ENCODE results near the gene AKT1S1.

Gene AKT1S1

DNA sequence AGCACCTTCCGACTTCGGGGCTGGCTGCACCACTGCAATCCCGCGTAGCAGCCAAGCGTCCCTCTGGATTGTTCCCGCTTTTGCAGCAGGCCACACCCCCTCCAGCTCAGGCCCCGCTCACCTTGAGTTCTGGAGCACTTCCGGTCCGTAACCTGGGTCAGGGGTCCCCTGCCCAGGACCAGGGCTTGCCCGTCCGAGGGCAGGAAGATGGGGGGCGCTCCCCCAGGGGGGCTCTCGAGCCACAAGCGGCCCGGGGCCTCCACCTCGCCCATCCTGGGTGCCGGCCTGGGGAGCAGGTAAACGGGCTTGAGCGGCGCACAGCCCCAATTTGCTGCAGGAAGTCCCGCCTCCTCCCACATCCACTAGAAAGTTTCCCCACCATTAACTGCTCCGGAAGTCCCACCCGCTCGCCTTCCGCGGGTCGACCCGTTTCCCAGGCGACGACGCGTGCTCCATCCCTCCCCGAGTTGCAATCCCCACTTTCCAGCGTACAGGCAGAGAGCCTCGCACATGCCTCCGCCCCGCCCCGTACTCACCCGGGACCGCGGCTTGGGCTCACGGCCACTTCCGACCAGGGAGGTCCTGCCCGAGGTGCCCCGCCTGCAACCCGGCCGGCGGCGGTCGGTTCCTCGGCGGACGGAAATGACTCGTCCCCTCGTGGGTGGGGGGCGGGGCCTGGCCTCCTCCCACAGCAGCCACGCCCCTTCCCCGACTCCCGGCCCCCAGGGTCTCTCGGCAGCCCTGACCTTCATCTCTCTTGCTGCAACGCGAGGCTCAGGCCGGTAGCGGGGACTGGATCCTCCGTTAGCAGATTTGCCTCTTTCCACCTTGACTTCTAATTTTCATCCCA, 10.0 kb downstream of the AKT1S1 start, which contains the start of gene PNKP:
Gene PNKP, minus strand, starts transcription at position 644 of the 850 bp plus-strand sequence. Its CDS starts 372 bp downstream, at position 272.
- DNase-seq, result peak; percentile 84 to 86

DNA sequence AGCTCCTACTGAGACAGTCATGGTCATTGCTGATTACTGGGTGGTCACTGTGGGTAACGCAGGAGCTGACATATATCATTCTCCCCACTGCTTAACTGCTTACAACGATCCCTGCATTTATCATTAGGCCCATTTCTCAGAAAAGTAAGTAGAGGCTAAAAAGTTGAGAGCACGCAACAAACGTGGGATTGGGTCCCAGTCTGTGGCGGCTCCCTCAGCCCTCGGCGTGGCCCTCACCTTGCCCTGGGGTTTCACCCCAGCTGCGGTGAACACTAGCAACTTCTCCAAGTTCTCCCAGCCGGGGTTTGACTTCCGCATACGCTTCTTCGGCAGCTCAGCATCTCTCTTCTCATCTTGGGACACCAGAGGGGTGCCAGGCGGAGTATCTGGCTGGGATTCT, 12.3 kb downstream of the AKT1S1 start:
- no peak for DNase-seq

- no peak for DNase-seq
Measured at GRCh38 chr19:49863935-49864320, 13.2 kb downstream of the AKT1S1 start.

DNA sequence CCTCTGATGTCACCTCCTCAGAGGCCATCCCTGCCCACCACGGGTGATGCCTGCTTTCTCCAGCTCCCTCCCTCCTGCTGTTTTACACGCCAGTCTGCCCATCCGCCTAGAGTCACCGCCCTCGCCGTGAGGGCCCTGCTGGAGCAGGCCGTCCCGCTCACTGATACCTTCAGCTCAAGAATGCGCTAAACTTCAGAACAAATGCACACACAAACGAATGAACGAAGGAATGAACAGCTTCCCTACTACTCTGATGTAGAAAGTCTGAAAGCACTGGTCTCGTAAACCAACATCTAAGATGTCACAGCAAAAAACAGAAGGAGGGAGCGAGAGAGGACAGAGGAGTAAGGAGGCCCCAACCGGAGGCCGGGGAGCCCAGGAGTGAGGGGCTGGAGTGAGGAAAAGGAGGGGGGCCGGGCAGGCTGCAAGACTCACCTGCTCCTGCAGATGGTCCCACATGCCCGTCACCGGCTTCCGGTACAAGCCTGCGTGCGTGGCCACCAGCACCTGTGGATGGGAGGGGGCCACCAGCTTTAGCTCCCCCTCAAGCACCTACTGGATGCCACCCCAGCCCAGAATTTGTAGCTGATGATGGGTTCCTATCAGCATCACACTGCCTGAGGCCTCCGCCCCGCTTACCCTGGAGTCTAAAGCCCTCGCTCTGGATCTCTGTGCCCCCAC, 13.8 kb downstream of the AKT1S1 start:
- no peak for DNase-seq

GRCh38 chr19:49862391-49863253, 14.5 kb downstream of the AKT1S1 start:
- DNase-seq, result no peak

- no peak for DNase-seq
Measured at GRCh38 chr19:49861541-49862378, 15.4 kb downstream of the AKT1S1 start.

GRCh38 chr19:49861107-49861506, 16.0 kb downstream of the AKT1S1 start:
- no peak for DNase-seq

GRCh38 chr19:49860336-49861102, 16.6 kb downstream of the AKT1S1 start:
- DNase-seq, result no peak

GRCh38 chr19:49859682-49860335, 17.3 kb downstream of the AKT1S1 start:
- no peak for DNase-seq

- DNase-seq, result no peak
Measured at GRCh38 chr19:49858088-49858985, 18.8 kb downstream of the AKT1S1 start.

DNA sequence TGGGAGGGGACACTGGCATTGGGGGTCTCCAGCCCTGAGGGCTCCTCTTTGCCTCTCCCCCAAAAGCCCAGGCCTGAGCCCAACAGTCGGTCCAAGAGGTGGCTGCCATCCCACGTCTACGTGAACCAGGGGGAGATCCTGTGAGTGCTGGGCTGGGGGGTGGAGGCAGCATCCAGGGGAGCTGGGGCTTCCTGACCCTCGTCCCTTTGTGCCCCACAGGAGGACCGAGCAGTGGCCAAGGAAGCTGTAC, 19.4 kb downstream of the AKT1S1 start:
- no peak for DNase-seq

DNA sequence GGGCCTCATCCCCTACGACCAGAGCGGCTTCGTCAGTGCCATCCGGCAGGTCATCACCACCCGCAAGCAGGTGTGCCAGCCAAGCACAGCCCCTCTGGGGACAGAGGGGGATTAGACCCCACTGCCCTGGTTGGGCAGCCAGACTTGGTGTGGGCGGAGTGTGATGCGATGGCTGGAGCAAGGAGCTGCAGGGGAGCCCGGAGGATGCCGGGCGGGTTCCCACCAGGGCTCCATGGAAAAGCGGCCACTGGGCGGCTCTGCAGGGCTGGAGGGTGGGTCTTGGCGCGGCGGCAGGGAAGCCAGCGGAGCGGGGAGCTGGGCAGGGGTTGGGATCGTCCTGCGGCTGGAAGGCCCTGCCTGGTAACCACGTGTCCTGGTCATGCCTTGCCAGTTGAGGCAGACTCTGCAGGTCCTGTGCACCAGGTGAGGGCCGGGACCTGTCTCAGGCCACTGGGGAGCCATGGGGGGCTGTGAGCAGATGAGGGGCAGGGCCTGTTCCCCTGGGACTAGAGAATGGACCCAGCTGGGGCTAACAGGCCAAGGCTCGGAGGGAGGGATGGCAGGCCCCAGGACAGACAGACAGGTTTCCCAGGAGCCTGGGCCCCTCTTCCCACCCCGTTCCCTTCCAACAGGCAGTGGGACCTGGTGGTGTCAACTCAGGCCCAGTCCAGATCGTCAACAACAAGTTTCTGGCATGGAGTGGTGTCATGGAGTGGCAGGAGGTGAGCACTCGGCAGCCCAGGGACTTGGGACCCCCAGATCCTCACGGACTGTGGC, 19.9 kb downstream of the AKT1S1 start:
- no peak for DNase-seq

DNA sequence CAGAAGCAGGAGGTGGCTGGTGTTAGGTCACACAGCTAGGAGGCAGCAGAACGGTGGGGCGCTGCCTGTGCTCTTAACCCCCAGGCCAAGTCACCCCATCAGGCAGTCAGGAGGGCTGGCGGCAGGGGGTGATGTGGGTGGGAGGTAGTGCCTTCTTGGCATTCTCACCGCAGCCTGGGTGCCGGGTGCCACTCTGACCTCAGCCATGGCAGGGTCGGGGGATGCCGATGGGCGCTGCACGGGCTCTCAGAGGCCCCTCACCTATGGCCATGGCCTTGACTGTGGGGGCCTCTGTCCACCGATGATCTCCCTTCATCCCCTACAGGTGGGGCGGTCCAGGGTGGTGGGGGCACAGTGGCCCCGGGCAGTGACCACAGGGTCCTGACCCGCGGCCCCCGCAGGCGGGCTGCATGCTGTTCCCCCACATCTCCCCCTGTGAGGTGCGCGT, 20.6 kb downstream of the AKT1S1 start:
- no peak for DNase-seq

DNA sequence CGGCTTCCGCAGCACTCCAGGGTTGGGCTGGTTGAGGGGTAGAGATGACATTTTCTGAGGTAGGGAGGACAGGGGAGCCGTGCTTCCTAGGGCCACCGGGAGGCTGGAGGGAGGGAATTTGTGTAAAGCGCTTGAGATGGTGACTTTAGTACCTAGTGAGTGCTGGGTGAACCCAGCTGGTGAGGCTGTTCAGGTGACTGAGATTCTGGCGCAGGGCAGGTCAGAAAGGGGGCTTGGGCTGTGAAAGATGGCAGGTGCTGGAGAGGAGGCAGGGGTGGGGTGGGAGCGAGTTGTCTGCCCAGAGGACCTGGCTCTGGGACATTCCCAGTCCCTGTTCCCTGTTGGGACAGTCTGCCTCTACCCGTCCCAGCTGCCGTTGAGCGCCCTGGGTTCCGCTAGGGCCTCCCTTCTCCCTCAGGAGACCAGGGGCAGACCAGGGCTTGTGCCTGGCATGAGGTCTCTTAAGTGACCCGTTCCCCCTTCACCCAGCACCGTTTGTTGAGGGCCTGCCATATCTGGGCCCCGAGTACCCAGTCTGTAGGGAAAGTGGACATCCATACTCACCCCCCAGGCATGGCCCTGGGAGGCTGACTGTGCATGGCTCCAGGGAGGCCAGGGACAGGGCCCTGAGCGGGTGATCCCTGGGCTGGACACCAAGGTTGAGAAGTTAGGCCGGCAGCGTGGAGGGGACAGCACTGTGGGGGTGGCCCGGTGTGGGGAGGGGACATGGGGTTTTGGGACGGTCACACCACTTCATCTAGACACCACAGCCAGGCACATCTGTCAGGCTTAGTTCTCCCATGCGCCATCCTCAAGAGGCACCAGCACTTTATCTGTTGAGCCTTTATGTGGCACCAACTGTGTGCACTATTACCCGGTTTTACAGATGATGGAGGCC, 21.2 kb downstream of the AKT1S1 start:
- no peak for DNase-seq

- no peak for DNase-seq
Measured at GRCh38 chr19:49855277-49855675, 21.9 kb downstream of the AKT1S1 start.

- no peak for DNase-seq
Measured at GRCh38 chr19:49854378-49855263, 22.5 kb downstream of the AKT1S1 start.

DNA sequence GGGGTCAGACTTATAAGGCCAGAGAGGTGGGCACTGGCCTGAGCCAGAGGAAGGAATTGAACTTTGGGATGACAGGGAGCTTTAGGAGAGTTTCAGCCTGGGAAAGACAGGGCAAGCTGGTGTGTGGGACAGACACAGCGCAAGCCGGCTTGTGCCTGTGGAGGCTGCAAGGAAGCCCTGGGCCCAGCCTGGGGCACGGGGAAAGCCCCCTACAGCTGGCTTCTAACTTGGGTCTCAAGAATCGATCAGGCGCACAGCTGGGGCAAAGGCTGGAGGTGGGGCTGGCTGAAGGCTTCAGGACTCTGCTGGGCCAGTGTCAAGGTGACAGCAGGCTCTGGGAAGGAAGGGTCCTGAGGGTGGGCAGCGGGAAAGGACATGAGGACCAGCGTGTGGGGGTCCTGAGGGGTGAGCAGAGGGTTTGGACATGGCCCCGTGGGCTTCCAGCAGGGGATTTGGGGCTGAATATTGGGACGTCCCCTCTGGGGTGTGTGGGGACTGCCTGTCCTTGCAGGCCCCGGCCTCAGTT, 23.2 kb downstream of the AKT1S1 start:
- DNase-seq, result no peak
